Ishikawa (cell line): Measurements from ENCODE around the gene EGR1.

Source experiments
- CEBPB ChIP-seq: IDR thresholded peaks from 2 replicates; pipeline ENCODE4 v1.6.1; 2012
- EGR1 ChIP-seq: IDR thresholded peaks from 2 replicates; pipeline ENCODE4 v1.6.1; 2012
- EP300 ChIP-seq: IDR thresholded peaks from 2 replicates; pipeline ENCODE4 v1.6.1; 2012; ENCODE audit warnings: borderline replicate concordance
- FOXM1 ChIP-seq: IDR thresholded peaks from 2 replicates; pipeline ENCODE4 v1.6.1; 2012; ENCODE audit warnings: low read depth, borderline replicate concordance
- MAX ChIP-seq: IDR thresholded peaks from 2 replicates; pipeline ENCODE4 v1.6.1; 2012
- RAD21 ChIP-seq: IDR thresholded peaks from 2 replicates; pipeline ENCODE4 v1.6.1; 2012; ENCODE audit warnings: low read depth
- REST ChIP-seq: IDR thresholded peaks from 2 replicates; pipeline ENCODE4 v1.6.1; 2012; ENCODE audit warnings: low read depth, mild to moderate bottlenecking
- TAF1 ChIP-seq: IDR thresholded peaks from 2 replicates; pipeline ENCODE4 v1.6.1; 2012; ENCODE audit warnings: low read depth, mild to moderate bottlenecking
- TEAD4 ChIP-seq: IDR thresholded peaks from 2 replicates; pipeline ENCODE4 v1.6.1; 2012
- USF1 ChIP-seq: IDR thresholded peaks from 2 replicates; pipeline ENCODE4 v1.6.1; 2012
- YY1 ChIP-seq: IDR thresholded peaks from 2 replicates; pipeline ENCODE4 v1.6.1; 2012; ENCODE audit warnings: low read depth
- ZBTB7A ChIP-seq: IDR thresholded peaks from 2 replicates; pipeline ENCODE4 v1.6.1; 2012; ENCODE audit warnings: low read depth

GRCh38 chr5:138492560-138493045 lies 27.3 kb downstream of the EGR1 start:
- TF ChIP-seq YY1 (no peak), EP300 (no peak), ZBTB7A (no peak), TEAD4 (no peak), USF1 (no peak), REST (no peak), FOXM1 (no peak), RAD21 (no peak), TAF1 (no peak), CEBPB (no peak), MAX (no peak), EGR1 (no peak)
